HEK293 (cell line): Measurements from ENCODE around the gene CRAT.
A peak's percentile ranks its signal among the peaks of the same experiment; 100 is the strongest.

Experiments used
- GLIS1 ChIP-seq: fragments of 450-650 bp; formaldehyde crosslinking; IDR thresholded peaks from 2 replicates; pipeline ENCODE4 v1.5.1; 2016; ENCODE audit warnings: missing biosample characterization, missing genetic modification characterization
- HOXC10 ChIP-seq: sonication (generic); formaldehyde crosslinking; IDR thresholded peaks from 2 replicates; pipeline ENCODE4 v1.8.1; 2023; ENCODE audit warnings: mild to moderate bottlenecking, missing genetic modification reagents
- IKZF3 ChIP-seq: fragments of 450-650 bp; IDR thresholded peaks from 2 replicates; pipeline ENCODE4 v1.5.0; 2018; ENCODE audit warnings: missing biosample characterization, mild to moderate bottlenecking, missing genetic modification characterization, moderate library complexity
- KLF1 ChIP-seq: fragments of 450-650 bp; formaldehyde crosslinking; IDR thresholded peaks from 2 replicates; pipeline ENCODE4 v1.5.1; 2016; ENCODE audit warnings: missing biosample characterization, missing genetic modification characterization
- KLF10 ChIP-seq: fragments of 450-650 bp; IDR thresholded peaks from 2 replicates; pipeline ENCODE4 v1.5.1; 2018; ENCODE audit warnings: missing biosample characterization, mild to moderate bottlenecking, missing genetic modification characterization
- KLF17 ChIP-seq: fragments of 450-650 bp; formaldehyde crosslinking; IDR thresholded peaks from 2 replicates; pipeline ENCODE4 v1.5.1; 2016; ENCODE audit warnings: missing biosample characterization, missing genetic modification characterization
- OVOL3 ChIP-seq: fragments of 450-650 bp; formaldehyde crosslinking; IDR thresholded peaks from 2 replicates; pipeline ENCODE4 v1.5.1; 2016; ENCODE audit warnings: missing biosample characterization, missing genetic modification characterization
- TSHZ1 ChIP-seq: fragments of 450-650 bp; formaldehyde crosslinking; IDR thresholded peaks from 2 replicates; pipeline ENCODE4 v1.5.1; 2016; ENCODE audit warnings: missing biosample characterization, missing genetic modification characterization, borderline replicate concordance
- WT1 ChIP-seq: fragments of 450-650 bp; formaldehyde crosslinking; IDR thresholded peaks from 2 replicates; pipeline ENCODE4 v1.5.1; 2016; ENCODE audit warnings: missing biosample characterization, missing genetic modification characterization
- ZBTB11 ChIP-seq: fragments of 450-650 bp; formaldehyde crosslinking; conservative IDR thresholded peaks from 2 replicates; pipeline ENCODE4 v1.5.1; 2016; ENCODE audit warnings: low read depth, missing biosample characterization, missing genetic modification characterization
- ZBTB20 ChIP-seq: fragments of 450-650 bp; formaldehyde crosslinking; IDR thresholded peaks from 2 replicates; pipeline ENCODE4 v1.5.1; 2016; ENCODE audit warnings: missing biosample characterization, missing genetic modification characterization
- ZBTB21 ChIP-seq: fragments of 450-650 bp; formaldehyde crosslinking; IDR thresholded peaks from 2 replicates; pipeline ENCODE4 v1.5.1; 2017; ENCODE audit warnings: missing biosample characterization, missing genetic modification characterization
- ZBTB49 ChIP-seq: fragments of 450-650 bp; formaldehyde crosslinking; IDR thresholded peaks from 2 replicates; pipeline ENCODE4 v1.5.1; 2016; ENCODE audit warnings: missing biosample characterization, missing genetic modification characterization, low read depth
- ZNF133 ChIP-seq: fragments of 450-650 bp; formaldehyde crosslinking; IDR thresholded peaks from 2 replicates; pipeline ENCODE4 v1.5.1; 2016; ENCODE audit warnings: missing biosample characterization, missing genetic modification characterization
- ZNF148 ChIP-seq: fragments of 450-650 bp; formaldehyde crosslinking; IDR thresholded peaks from 2 replicates; pipeline ENCODE4 v1.5.0; 2017; ENCODE audit warnings: missing biosample characterization, missing genetic modification characterization, borderline replicate concordance
- ZNF184 ChIP-seq: fragments of 450-650 bp; IDR thresholded peaks from 2 replicates; pipeline ENCODE4 v1.5.1; 2018; ENCODE audit warnings: missing biosample characterization, mild to moderate bottlenecking, missing genetic modification characterization
- ZNF2 ChIP-seq: fragments of 450-650 bp; formaldehyde crosslinking; IDR thresholded peaks from 2 replicates; pipeline ENCODE4 v1.5.1; 2016; ENCODE audit warnings: missing biosample characterization, missing genetic modification characterization
- ZNF214 ChIP-seq: fragments of 450-650 bp; formaldehyde crosslinking; IDR thresholded peaks from 2 replicates; pipeline ENCODE4 v1.5.1; 2017; ENCODE audit warnings: missing biosample characterization, mild to moderate bottlenecking, missing genetic modification characterization, borderline replicate concordance
- ZNF324 ChIP-seq: fragments of 450-650 bp; formaldehyde crosslinking; IDR thresholded peaks from 2 replicates; pipeline ENCODE4 v1.5.1; 2016; ENCODE audit warnings: missing biosample characterization, missing genetic modification characterization
- ZNF366 ChIP-seq: fragments of 450-650 bp; formaldehyde crosslinking; conservative IDR thresholded peaks from 2 replicates; pipeline ENCODE4 v1.5.1; 2016; ENCODE audit warnings: missing biosample characterization, missing genetic modification characterization
- ZNF513 ChIP-seq: fragments of 450-650 bp; IDR thresholded peaks from 2 replicates; pipeline ENCODE4 v1.5.1; 2018; ENCODE audit warnings: missing biosample characterization, missing genetic modification characterization
- ZNF561 ChIP-seq: fragments of 450-650 bp; IDR thresholded peaks from 2 replicates; pipeline ENCODE4 v1.5.1; 2018; ENCODE audit warnings: missing biosample characterization, missing genetic modification characterization, borderline replicate concordance
- ZNF585B ChIP-seq: fragments of 450-650 bp; formaldehyde crosslinking; IDR thresholded peaks from 2 replicates; pipeline ENCODE4 v1.5.1; 2016; ENCODE audit warnings: missing biosample characterization, missing genetic modification characterization
- ZNF654 ChIP-seq: fragments of 450-650 bp; formaldehyde crosslinking; IDR thresholded peaks from 2 replicates; pipeline ENCODE4 v1.5.1; 2016; ENCODE audit warnings: low read depth, missing biosample characterization, missing genetic modification characterization
- ZNF792 ChIP-seq: fragments of 450-650 bp; formaldehyde crosslinking; IDR thresholded peaks from 2 replicates; pipeline ENCODE4 v1.5.1; 2016; ENCODE audit warnings: missing biosample characterization, missing genetic modification characterization
- ZSCAN30 ChIP-seq: fragments of 450-650 bp; IDR thresholded peaks from 2 replicates; pipeline ENCODE4 v1.5.1; 2018; ENCODE audit warnings: missing biosample characterization, mild to moderate bottlenecking, missing genetic modification characterization, moderate library complexity

The CRAT gene

GRCh38 chr9:129139993-129140396 lies 29.4 kb upstream of the CRAT start (continued):
- TF ChIP-seq KLF17 (tag by site-specific recombination) (peak; percentile 92), ZNF561 (peak; percentile 97), ZNF133 (tag by site-specific recombination) (no peak), ZNF366 (tag by site-specific recombination) (peak; percentile 89), ZNF148 (tag by site-specific recombination) (no peak), ZBTB20 (tag by site-specific recombination) (peak; percentile 35; the same call in 1 of the 2 replicates), ZNF585B (tag by site-specific recombination) (no peak), ZBTB11 (peak; percentile 94), ZBTB21 (tag by site-specific recombination) (0 out of 2 replicates have a peak, but pooled peaks have one; percentile 25), ZNF513 (tag by site-specific recombination) (no peak), KLF10 (peak; percentile 98), ZNF324 (tag by site-specific recombination) (0 out of 2 replicates have a peak, but pooled peaks have one; percentile 25), TSHZ1 (tag by site-specific recombination) (peak; percentile 81), HOXC10 (CRISPR knock-in tag) (no peak), ZNF654 (tag by site-specific recombination) (peak; percentile 26; the same call in 1 of the 2 replicates), OVOL3 (peak; percentile 23; the same call in 1 of the 2 replicates), ZBTB49 (tag by site-specific recombination) (no peak), ZNF214 (tag by site-specific recombination) (no peak), ZNF2 (0 out of 2 replicates have a peak, but pooled peaks have one; percentile 31), KLF1 (tag by site-specific recombination) (peak; percentile 73), ZNF792 (tag by site-specific recombination) (no peak), ZSCAN30 (tag by site-specific recombination) (peak; percentile 97), ZNF184 (tag by site-specific recombination) (peak; percentile 65; the same call in 1 of the 2 replicates), WT1 (peak; percentile 86), GLIS1 (tag by site-specific recombination) (peak; percentile 55), IKZF3 (peak; percentile 95)
